GM19468 (cell line): ENCODE results near the gene FILIP1L.

Source experiments
- ATAC-seq: cut with Tn5 transposase; IDR thresholded peaks from one replicate; pipeline ENCODE4 v1.9.1; 2021; ENCODE audit warnings: mild to moderate bottlenecking, moderate library complexity, moderate number of reproducible peaks; ENCODE audit not compliant: unreplicated experiment; ENCODE audit errors: extremely low read depth

The FILIP1L gene

GRCh38 chr3:100114413-100115030 lies at the start of gene FILIP1L:
FILIP1L (minus strand) TSS chr3:100114501.
- ATAC-seq = no peak

- ATAC-seq = no peak
These were observed 49.5 kb upstream of the FILIP1L start for GRCh38 chr3:100163787-100164186.

- ATAC-seq = no peak
These were observed 46.2 kb upstream of the FILIP1L start for GRCh38 chr3:100160521-100160920.

GRCh38 chr3:100159331-100160153 lies 45.2 kb upstream of the FILIP1L start:
- ATAC-seq = no peak

- ATAC-seq = no peak
These were observed 44.6 kb upstream of the FILIP1L start for GRCh38 chr3:100158918-100159330.

- ATAC-seq = no peak
These were observed 43.4 kb upstream of the FILIP1L start for GRCh38 chr3:100157685-100158084.

- no peak for ATAC-seq
These were observed 41.3 kb upstream of the FILIP1L start for GRCh38 chr3:100155590-100155989.

GRCh38 chr3:100155128-100155527 lies 40.8 kb upstream of the FILIP1L start:
- ATAC-seq = no peak

- no peak for ATAC-seq
These were observed 39.9 kb upstream of the FILIP1L start for GRCh38 chr3:100154171-100154570.

- no peak for ATAC-seq
These were observed 36.9 kb upstream of the FILIP1L start for GRCh38 chr3:100151024-100151707.

- no peak for ATAC-seq
These were observed 36.2 kb upstream of the FILIP1L start for GRCh38 chr3:100150473-100150872.

- ATAC-seq = no peak
These were observed 35.6 kb upstream of the FILIP1L start for GRCh38 chr3:100149713-100150415.

- no peak for ATAC-seq
These were observed 34.8 kb upstream of the FILIP1L start for GRCh38 chr3:100149130-100149529.

- no peak for ATAC-seq
These were observed 30.1 kb upstream of the FILIP1L start for GRCh38 chr3:100144255-100144866.

- ATAC-seq = no peak
These were observed 27.3 kb upstream of the FILIP1L start for GRCh38 chr3:100141586-100141985.

GRCh38 chr3:100140976-100141375 lies 26.7 kb upstream of the FILIP1L start:
- no peak for ATAC-seq

GRCh38 chr3:100136921-100137320 lies 22.6 kb upstream of the FILIP1L start:
- no peak for ATAC-seq

GRCh38 chr3:100131241-100131640 lies 16.9 kb upstream of the FILIP1L start:
- ATAC-seq = no peak

- ATAC-seq = no peak
These were observed 15.6 kb upstream of the FILIP1L start for GRCh38 chr3:100129941-100130340.

GRCh38 chr3:100128565-100128964 lies 14.3 kb upstream of the FILIP1L start:
- ATAC-seq = no peak
